Testis (tissue), 2 donors: ENCODE measurements around the gene NCBP1.

ENCODE experiments used
- CTCF ChIP-seq, 3 experiments: fragments of 450-650 bp in 2 of 3; fragments of 200-600 bp in 1 of 3; sonication (generic) in 1 of 3; IDR thresholded peaks; one replicate each; pipeline ENCODE4 v1.5.1; 2016 to 2019; ENCODE audit warnings: antibody characterized with exemption in 3 of 3, mild to moderate bottlenecking in 2 of 3, moderate library complexity in 1 of 3
- POLR2A ChIP-seq: fragments of 450-650 bp; IDR thresholded peaks from one replicate; pipeline ENCODE4 v1.6.1; 2017; ENCODE audit warnings: antibody characterized with exemption, mild to moderate bottlenecking, moderate library complexity

DNA sequence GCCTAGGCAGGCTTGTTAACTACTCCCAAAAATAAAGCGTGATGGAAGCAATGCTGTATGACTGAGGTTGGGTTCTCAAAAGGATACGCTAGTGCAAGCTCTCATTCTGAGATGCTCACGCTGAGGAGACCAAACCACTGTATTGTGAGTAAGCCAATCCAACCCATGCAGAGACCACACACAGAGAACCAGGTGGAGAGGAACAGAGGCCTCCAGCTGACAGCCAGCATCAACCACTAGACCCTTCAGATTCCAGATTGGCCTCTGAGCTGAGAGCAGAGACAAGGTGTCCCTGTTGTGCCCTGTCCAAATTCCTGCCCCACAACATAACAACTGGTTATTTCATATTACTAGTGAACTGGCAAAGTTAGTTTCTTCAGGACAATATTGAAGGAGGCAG is 5.0 kb upstream of the NCBP1 start:
- TF ChIP-seq CTCF (IDR thresholded peaks at IDR 0.05): no peak
- TF ChIP-seq POLR2A: no peak
